GM19467 (cell line): ENCODE measurements around the gene EPHB1.

Experiments used
- ATAC-seq: cut with Tn5 transposase; IDR thresholded peaks from one replicate; pipeline ENCODE4 v1.9.1; 2021; ENCODE audit warnings: mild to moderate bottlenecking, moderate library complexity; ENCODE audit not compliant: unreplicated experiment

The EPHB1 gene

DNA sequence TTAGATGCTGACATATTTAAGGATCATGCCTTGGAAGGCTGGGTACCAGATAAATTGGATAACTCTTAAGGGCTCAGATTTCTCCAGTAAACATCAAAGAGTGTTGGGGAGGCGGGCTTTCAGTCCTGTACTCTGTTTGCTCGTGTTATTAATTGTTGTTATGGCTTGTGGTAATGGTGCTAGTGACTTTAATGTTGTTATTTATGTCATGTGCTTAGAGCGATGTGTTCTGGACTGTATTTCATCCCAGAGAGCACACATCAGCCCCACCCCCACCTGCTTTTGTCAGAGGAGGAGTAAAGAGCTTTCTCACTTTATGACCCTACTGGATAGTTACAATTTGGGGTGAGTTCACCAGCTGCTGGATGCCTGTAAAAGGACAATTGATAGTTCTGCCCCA is 386.3 kb downstream of the EPHB1 start:
- ATAC-seq, result no peak

DNA sequence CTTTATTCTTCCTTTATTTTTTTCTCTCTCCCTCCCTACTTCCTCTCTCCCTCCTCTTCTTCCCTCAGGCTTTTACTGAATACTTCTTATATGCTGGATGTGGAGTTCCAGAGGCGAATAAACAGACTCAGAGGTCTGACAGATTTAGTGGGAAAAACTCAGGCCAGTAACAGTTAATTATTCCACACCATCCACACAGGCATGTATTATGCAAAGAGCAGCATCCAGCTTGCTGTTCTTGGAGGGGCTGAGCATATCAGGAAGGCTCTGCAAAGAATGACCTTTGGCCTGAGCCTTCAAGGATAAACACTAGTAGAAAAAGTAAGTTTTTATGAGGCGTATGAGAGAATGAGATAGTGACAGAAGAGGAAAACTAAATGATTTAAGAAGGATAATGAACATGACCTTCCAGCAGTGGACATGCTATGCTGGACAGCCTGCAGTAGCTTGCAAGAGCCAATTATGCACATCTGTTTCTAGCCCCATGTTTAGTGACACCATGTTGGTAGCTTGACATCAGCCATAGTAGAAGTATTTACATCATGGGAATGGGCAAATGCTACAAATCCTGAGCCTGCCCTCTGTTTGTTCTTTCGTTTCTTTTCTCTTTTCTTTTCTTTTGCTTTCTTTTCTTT is 387.4 kb downstream of the EPHB1 start:
- ATAC-seq, result no peak

DNA sequence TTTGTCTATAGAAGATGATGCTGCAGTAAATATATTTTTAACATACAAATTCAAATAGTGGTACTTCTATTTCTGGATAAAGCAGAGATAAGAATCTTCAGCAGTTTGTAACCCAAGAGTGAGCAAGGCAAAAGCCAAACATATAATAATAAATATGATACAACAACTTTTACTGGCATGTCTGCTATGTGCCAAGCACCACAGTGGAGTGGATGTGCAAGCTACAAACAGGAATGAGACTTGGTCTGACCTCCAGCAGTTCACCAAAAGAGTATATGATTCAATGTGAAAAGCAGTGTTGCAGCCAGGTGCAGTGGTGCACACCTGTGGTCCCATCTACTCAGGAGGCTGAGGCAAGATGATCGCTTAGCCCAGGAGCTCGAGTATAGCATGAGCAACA is 395.6 kb downstream of the EPHB1 start:
- no peak for ATAC-seq

DNA sequence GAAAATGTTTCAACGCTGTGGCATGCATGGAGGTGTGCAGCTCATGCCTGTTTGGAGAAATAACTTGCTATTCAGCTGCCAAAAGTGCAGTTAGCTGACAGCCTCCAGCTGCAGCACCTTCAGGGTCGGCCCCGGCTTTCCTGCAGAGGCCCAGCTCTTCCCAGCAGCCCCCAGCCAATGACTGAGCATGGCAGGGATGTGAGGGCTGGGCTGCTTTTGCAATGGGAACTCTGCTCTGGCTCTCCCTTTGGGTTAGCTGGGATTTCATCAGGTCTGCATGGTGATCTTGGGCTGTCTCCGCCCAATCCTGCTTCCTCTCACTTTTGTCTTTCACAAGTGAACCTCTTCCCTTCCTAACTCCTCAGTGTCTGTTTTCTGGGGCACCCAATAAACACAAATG is 396.6 kb downstream of the EPHB1 start:
- no peak for ATAC-seq

DNA sequence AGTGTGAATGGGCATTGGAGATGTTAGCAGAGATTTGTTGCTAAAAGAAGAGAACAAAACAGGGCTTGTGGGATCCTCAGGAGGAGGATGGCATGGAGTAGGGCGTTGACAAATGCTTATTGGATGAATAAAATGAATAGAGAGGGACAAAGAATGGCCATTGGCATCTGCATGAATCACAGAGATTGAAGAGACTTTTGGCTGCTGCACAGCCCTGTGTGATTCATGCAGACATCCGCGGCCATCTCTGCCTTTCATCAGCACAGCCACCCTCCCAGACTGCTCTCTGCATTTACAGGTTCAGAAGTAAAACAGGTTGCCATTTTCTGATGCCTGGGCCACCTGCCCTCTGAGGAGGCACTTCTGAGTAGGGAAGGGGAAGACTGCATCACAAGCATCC is 397.9 kb downstream of the EPHB1 start:
- no peak for ATAC-seq

DNA sequence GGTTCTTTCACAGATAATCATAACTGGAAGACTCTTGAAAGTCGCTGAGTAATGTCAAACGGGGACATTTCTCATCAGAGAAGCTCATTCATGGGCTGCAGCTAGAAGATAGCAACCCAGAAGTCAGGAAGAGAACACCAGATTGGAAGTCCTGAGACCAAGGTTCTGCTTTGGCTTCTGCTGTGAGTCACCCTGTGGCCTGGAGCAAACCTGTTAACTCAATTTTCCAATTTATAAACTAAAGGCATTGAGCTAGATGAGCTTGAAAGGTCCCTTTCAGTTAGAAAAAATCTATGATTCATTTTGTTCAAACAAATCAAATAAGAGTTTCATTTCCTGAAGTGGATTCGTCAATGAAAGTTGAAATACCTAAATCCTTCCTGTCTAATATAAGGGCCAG is 402.2 kb downstream of the EPHB1 start:
- ATAC-seq, result no peak

DNA sequence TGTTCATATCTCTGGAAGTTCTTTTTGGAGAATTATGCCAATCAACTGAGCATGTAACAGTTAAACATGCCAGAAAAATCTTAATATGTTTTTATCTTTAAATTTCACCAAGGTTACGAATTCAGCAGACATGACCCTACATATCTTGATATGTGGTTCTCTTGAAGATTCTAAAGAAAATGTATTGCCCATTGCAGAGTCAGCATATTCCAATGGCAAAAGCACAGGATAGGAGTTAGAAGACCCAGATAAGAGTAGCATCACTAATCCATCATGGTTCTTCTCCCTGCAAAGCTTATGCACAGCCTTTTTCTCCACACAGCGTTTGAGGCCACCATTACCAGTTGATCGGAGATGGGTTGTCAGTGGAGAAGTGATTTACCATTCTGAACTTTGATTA is 402.8 kb downstream of the EPHB1 start:
- ATAC-seq, result no peak

DNA sequence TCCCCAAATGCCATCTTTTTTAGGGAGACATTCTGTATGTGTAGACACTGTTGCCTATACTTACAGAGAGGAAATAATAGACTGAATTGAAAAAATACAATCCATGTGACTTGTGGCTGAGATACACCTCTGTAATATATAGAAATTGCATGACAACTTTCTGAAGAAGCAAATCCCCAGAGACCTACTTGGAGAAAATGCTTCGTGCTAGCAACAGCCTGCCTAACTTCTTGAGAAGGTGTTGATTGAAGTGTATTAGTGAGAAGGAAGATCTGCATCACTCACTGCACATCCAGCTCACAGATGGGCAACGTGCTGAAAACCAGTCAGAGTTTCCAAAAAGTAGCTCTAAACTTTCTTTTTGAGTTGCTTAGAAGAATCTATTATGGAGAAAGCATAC is 404.1 kb downstream of the EPHB1 start:
- ATAC-seq, result no peak

DNA sequence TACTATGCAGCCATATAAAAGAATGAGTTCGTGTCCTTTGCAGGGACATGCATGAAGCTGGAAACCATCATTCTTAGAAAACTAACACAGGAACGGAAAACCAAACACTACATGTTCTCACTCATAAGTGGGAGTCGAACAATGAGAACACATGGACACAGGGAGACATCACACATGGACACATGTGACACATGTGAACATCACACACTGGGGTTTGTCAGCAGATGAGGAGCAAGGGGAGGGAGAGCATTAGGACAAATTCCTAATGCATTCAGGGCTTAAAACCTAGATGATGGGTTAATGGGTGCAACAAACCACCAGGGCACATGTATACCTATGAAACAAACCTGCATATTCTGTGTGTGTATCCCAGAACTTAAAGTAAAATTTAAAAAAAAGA is 408.0 kb downstream of the EPHB1 start:
- no peak for ATAC-seq

DNA sequence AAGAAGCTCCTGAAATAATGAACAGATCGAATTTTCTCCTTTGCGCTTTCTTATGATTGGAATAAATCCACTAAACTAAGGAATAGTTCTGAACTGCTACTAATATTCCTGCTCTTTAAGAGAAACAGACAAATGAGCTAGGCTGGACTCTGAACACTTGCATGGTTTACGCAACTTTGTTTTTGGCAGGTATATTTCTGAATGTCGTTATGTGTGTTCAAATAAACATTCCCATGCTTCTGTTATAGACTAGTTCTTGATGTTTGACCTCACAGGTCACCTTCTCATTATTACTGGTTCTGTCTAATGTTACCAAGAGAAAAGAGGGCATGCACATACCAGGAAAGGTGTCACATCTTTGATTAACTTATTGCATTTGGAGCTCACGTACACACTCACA is 418.2 kb downstream of the EPHB1 start:
- no peak for ATAC-seq

DNA sequence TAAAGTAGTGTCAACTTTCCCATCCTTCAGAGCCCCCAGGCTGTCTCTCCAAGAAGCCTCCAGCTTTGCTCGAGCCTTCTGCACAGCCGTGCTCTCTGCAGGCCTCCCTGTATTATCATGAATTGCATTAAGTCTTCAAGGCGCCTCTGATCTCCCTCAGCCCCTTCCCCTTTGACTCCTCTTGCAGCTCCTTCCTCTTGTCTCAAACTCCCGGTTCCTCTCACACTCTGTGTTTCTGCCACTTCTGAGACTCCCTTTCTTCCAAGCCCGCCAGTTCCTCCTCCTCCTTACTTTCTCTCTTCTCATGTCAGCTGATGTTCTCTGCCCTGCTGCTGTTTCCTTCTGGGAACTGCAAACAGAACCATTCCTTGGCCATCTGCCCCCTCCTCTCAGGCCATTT is 418.8 kb downstream of the EPHB1 start:
- ATAC-seq, result no peak

DNA sequence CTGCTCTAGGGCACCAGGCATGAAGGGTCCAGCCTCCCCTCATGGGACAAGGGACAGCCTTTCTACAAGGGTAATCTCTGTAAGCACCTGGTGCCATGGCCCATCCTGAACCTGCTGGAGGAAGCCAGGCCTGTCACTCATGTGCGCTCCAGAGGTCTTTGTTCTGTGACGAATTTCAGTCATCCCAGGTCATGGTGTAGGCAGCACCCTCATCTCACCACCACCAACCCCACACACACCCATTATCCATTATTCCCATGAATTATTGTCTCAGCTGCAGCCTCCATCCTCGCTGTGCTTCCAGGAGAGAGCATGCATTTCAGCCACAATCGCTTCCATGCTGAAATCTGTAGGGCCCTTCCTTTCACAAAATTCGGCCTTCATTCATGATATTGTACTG is 419.3 kb downstream of the EPHB1 start:
- ATAC-seq, result no peak

DNA sequence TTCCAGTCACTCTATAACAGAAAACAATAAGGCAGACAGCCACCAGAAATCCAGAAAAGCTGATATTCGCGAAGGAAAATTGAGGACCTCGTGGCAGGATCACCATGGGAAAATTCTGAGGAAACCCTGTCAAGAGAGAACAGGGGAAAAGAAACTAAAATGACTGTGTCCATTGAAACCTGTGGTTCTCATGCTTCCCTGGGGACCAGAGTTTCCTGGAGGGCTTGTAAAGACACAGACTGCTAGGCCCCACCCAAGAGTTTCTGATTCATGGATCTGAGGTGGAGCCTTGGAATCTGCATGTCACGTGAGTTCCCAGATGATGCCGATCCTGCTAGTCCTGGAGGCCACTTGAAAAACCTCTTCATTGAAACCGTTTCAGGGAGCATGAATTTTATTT is 420.5 kb downstream of the EPHB1 start:
- ATAC-seq, result no peak

DNA sequence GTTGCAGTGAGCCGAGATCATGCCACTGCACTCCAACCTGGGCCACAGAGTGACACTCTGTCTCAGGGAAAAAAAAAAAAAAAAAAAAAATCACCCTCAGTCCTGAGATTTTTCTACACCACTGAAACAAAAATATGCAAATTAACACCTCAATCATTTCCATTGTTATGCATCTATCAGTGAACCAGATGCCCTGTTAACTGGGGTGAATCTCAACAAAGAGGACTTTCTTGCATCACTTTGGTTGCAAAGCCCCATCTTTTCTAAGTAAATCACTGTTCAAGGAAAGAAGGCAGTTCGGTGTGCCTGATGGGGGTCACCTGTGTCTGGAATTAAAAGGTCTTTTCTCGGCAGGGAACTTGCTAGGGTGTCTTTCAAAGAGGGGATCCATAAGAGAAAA is 421.6 kb downstream of the EPHB1 start:
- no peak for ATAC-seq

DNA sequence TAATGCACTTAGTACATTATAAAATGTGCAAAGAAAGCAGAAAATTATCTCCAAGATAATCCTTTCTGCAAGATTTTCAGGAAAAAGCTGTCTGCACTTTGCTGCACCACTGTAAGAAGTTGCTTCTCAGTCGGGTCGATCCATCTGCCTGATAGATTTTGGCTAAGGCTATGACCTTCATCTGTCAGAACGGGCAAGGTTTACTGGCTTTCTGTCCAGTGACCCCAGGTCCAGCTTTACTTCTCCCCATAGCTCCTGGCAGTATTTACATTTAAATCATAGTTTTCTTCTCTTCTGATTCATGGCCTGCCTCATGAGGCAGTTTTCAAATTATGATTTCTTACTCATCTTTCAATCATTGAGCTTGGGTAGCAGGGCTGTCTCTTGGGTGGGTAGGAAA is 422.7 kb downstream of the EPHB1 start:
- no peak for ATAC-seq

DNA sequence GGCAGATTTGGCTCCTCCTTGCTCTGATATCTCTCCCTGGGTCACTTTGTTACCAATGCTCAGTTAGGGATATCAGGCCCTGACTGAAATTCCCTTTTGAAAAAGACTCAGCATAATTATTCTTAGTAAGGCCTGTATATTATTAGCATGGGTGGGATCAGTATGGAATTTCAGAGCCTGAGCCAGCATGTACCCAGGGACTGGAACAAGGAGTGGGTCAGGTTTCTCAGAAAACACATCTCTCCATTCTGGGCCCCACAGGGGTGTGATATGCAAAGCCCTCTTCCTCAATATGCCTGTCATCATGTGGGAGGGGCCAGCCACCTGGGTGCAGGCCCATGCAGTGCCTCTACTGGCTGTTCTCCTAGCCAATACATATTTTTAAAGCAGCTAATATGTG is 423.2 kb downstream of the EPHB1 start:
- no peak for ATAC-seq

DNA sequence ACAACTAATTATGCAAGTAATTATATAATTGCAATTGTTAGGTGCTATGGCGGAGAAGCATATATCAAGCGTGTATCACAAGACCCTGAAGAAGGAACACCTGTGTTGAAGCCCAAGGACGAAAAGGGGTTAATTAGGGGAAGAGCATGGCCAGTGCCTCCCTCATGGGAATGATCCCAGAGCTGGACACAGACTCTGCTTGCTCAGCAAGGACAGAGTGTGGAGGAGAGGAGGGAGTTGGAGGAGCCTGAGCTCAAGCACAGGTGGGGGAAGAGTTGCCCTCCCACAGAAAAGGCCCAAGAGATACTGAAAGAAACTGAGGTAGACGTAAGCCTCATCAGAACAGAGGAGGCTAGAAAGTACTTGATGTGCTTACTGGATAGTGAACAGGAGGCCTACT is 423.7 kb downstream of the EPHB1 start:
- no peak for ATAC-seq

DNA sequence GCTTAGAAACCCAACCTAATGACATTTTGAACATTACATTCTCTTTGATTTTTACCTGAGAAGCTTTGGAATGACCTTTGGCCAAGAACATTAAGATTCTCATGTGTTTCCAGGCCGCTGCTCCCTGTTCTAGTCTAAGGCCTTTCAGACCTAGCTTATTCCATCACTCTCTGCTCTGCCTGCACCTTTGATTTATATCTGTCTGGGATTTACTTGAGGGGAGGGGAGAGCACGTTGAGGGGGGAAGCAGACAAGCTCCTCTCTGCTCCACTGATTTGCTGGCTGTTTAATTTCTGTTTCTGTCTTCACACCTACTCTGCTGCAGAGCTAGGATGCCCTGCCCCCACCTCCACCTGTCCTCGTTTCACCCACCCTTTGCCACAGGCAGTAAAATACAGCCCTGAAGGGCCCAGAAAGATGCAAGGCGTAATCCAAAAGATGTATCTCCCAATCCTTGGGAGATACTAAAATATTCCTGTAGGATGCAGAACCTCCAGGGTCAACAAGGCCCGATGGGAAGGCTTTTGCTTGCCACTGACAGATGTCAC is 429.8 kb downstream of the EPHB1 start:
- peak; percentile 51 for ATAC-seq

DNA sequence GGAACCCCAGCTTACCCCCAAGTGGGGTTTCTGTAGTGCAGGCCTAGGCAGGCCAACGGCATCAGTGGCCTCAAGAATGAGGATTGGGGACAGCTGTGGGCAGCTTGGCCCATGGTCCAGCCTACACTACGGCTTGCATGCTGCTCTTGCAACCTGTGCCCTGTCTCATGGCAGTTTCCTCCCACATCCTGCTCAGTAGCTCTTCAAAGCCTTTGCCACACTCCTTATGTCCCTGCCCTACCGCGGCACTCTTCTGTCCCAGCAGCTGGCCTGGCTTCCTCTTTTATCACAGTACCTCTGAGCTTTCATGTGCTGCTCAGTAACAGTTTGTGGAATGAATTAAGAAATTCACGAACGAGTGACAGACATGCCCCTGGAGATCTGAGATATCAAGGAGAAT is 431.0 kb downstream of the EPHB1 start:
- ATAC-seq, result no peak

DNA sequence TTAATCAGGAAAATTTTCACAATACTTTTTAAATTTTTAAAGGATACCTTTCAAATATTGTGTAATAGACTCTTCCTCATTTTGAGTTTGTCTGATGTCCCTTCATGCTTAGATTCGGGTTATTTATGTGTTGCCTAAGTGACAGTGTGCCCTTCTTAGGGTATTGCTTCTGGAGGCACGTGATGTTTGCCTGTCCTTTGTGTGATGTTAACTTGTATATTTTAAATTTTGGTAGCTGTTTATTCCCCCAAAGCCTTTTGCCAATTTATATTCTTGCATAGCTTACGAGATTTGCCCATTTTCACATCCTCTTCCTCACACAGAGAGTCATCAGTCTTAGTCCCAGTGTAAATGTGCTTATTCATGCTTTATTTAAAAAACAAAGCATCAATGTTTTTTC is 433.1 kb downstream of the EPHB1 start:
- no peak for ATAC-seq

DNA sequence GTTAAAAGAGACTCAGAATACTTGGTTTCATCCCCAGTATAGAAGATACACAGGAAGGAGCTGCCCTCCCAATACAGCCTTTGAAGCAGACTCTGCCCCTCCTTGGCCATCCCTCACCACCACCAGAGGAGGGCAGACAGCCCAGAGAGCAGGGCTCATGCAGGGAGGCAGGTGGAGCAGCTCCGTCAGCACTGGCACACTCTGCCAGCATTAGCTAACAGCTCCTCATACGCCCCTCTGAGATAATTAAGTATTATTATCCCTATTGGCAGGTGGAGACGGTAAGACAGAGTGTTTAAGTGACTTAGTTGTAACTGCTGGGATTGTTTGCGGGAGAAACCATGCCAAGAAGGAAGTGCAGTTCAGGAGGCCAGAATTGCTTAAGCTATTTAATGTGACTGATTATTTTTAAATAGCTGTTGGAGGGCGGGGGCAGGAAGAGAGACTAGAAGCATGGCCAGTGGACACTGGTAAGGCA is 434.0 kb downstream of the EPHB1 start:
- no peak for ATAC-seq

DNA sequence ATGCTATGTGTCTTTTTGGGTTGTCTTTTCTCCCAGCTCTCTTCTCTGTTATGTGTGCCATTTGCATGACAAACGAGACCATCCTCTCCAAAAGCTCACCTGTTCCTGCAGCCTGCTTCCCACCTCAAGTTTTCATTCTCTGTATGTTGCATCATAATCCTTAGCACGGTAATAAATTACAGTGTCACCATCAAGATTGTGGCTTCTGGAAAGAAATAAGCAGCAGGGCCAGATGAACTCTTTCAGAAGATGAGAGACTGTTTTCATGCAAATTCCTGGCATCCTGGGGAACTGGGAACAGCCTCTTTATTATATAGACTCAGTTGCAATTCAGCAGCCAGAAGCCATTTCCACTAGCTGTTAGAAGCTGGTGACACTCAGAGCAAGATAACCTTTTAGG is 436.7 kb downstream of the EPHB1 start:
- ATAC-seq, result no peak

DNA sequence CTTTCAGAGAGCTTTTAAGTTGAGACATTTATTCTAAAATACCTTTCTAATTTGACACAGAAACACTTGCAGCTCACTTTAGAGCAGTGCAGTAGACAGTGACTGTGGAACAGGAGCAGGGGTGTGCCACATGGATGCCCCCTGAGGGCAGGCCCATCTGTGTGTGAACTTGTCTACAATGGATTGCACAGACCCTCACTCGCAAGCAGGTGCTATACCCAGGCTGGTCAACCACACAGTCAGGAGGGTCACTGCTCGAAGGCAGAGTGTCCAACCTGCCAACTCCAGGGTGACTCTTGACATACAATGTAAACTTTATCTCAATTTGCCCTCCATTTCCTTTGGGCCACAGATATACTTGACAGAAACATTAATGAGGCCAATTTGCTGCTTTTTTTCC is 437.2 kb downstream of the EPHB1 start:
- no peak for ATAC-seq
